Embryonic facial prominence (tissue), 1 donor: Measurements from ENCODE around the gene SHC2.

Source experiments
- DNase-seq: peaks from one replicate; pipeline ENCODE4 v3.0.0-alpha.2; 2016; ENCODE audit errors: extremely low spot score

Gene SHC2

GRCh38 chr19:460877-461720, at the start of gene SHC2:
TSS of gene SHC2 (minus strand) at chr19:461033. CDS start at chr19:460996, 37 bp downstream.
- peak; percentile 16 for DNase-seq

DNA sequence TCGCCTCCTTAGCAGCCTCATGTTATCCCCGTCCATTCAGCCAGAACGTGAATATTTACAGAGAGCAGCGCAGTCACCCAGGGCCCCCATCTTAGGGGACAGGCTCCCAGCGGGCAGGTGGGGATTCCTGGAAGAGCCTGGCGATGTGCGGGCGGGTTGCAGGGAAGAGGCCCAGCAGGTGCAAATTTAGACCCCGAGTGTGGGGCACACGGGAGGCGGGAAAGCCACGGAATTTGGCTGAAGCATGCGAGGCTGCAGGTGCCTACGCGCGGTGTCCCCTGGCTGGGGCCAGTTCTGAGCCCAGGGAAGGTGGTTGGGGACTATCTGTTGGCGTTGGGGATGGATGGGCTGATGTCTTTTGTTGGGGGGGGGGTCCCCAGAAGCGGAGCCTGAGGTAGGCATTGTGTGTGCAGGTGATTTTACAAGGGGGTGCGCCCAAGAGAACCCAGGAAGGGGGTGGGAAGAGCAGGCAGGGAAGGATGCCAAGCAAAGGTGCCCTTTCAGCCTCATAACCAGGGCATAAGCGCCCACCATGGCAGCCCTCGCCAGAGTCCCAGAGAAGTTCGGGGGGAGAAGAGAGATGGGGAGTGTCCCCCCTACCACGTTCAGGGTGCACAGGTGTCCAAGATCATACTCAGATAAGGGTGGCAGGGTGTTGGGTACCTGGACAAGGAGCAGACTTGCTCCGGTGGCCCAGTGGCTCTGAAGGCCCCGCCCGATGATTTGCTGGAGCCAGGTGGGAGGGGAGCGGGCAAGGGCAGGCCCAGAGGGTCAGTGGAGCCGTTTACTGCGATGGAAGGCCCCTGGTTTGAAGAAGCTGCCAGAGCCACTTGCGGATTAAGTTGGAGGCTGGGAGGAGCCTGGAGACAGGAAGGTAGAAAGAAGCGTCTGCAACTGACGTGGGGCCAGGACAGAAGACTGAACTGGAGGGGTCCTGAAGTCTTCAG, 47.6 kb upstream of the SHC2 start:
- peak; percentile 5 for DNase-seq

DNA sequence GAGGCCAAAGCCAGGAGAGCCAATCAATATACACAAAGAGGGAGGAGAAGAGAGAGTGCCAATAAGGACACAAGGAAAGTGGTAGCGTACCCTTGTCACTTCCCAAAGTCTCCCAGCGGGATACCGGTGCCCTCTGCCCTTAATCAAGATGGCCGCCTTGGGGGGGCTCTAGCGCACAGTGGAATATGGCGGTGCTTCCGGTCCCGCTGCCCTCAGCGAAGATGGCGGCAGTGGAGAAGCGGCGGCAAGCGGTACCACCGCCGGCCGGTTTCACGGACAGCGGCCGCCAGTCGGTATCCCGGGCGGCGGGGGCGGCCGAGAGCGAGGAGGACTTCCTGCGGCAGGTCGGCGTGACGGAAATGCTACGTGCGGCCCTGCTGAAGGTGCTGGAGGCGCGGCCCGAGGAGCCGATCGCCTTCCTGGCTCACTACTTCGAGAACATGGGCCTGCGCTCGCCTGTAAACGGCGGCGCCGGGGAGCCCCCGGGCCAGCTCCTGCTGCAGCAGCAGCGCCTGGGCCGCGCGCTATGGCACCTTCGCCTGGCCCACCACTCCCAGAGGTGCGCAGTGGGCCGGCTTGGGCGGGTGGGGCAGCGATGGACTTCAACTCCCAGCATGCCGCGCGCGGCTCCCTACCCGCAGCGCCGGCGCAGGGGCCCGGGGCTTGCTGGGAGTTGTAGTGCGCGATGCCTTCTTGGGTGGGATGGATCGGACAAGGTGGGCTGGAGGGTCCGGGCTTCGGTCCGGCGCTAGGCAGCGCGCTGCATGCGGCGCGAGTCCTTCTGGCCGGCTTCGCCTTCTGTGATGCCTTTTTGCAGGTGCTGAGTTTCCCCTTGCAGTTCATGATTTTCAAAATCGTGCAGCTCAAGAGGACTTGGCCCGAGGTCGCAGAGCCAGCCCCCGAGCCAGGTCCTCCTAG, 46.7 kb upstream of the SHC2 start, which contains the start of gene TPGS1:
Gene TPGS1, plus strand, starts transcription at position 212 of the 918 bp plus-strand sequence. Its CDS starts 10 bp downstream, at position 222.
- DNase-seq = peak; percentile 62

DNA sequence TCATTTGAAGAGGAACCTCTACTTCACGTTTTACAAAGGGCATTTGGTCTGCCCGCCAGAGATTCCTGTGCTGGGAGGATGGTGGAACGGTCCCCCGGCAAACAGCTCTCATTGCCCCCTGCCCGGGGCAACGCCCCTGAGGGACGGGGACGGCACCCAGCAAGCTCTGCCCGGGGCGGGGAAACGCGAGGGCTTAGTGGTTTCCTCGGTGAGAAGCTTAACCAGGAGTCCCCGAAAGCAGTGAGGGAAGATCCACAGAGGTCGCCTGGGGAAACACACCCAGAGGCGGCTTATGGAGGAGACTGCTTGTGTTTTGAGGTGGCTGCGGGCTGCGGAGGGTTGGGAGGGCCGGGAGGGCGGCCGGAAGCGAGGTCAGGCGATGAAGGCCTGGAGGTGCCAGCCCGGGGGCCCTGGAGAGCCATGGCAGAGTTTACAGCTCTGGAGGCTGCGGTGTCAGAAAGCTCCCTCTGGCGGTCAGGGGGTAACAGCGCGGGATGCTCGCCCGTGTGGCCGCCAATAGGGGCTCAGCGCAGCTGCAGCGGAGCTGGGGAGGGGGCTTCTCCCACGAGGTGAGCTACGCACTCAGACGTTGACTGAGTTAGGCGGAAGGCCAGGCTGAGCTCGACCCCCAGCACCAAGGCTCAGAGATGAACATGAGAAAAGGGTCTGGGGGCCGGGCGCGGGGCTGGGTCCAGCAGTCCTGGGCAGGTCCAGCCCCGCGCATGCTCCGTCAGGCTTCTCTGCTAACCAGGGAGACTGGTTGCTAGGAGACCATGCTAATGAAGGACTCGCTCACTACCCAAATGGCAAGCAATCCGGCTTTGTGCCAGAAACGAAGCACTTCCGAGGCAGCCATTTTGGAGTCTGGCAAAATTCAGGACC, 45.8 kb upstream of the SHC2 start:
- DNase-seq = peak; percentile 99

- no peak for DNase-seq
Measured at GRCh38 chr19:504616-505015, 43.8 kb upstream of the SHC2 start.

- DNase-seq = peak; percentile 3
Measured at GRCh38 chr19:501646-502045, 40.8 kb upstream of the SHC2 start.

- no peak for DNase-seq
Measured at GRCh38 chr19:498977-499623, 38.3 kb upstream of the SHC2 start.

DNA sequence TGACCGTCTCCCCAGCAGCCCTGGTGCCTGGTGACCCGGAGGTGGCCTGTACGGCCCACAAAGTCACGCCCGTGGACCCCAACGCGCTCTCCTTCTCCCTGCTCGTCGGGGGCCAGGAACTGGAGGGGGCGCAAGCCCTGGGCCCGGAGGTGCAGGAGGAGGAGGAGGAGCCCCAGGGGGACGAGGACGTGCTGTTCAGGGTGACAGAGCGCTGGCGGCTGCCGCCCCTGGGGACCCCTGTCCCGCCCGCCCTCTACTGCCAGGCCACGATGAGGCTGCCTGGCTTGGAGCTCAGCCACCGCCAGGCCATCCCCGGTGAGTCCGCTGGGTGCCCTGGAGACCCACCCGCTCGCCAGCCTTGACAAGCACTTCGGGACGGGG, 37.7 kb upstream of the SHC2 start:
- DNase-seq = no peak

DNA sequence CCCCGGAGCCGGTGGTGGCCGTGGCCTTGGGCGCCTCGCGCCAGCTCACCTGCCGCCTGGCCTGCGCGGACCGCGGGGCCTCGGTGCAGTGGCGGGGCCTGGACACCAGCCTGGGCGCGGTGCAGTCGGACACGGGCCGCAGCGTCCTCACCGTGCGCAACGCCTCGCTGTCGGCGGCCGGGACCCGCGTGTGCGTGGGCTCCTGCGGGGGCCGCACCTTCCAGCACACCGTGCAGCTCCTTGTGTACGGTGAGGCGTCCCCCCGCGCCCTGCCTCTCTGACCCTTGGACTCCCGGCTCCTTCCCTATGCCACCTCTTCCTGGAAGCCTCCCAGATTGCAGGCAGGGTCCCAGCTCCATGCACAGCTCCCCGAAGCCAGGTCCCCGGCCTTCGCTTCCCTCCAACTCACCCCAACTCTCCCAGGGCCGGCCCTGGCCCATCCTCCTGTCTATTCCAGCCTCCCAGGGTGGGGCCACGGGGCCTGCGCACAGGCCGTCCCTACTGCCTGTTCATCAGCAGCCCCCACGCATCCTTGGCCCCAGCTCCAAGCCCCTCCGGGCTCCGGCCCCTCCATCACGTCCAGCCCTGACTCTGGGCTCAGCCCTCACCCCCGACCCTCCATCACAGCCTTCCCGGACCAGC, 37.2 kb upstream of the SHC2 start:
- no peak for DNase-seq

DNA sequence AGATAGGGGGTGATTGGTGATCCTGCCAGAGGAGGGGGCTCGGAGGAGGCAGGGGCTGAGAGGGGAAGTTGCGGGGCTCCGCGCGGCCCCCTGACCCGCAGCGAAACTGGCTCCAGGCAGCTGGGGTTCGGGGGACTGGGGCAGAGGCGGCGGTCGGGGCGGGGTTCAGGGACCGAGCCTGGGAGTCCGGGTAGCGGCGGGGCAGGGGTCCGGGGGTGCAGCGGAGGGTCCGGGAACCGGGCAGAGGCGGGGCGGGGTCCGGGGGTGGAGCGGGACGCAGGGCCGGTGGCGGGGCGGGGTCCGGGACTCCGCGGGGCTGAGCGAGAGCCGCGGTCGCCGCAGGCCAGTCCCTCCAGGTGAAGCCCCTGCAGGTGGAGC, 36.6 kb upstream of the SHC2 start:
- no peak for DNase-seq

- DNase-seq = no peak
Measured at GRCh38 chr19:496986-497385, 36.2 kb upstream of the SHC2 start.

- DNase-seq = no peak
Measured at GRCh38 chr19:496112-496665, 35.4 kb upstream of the SHC2 start, which contains the start of gene MADCAM1. TSS of gene MADCAM1 (plus strand) at chr19:496486. CDS start at chr19:496500, 14 bp downstream.

GRCh38 chr19:495402-496111, 34.7 kb upstream of the SHC2 start:
- no peak for DNase-seq

- no peak for DNase-seq
Measured at GRCh38 chr19:495081-495401, 34.2 kb upstream of the SHC2 start.

DNA sequence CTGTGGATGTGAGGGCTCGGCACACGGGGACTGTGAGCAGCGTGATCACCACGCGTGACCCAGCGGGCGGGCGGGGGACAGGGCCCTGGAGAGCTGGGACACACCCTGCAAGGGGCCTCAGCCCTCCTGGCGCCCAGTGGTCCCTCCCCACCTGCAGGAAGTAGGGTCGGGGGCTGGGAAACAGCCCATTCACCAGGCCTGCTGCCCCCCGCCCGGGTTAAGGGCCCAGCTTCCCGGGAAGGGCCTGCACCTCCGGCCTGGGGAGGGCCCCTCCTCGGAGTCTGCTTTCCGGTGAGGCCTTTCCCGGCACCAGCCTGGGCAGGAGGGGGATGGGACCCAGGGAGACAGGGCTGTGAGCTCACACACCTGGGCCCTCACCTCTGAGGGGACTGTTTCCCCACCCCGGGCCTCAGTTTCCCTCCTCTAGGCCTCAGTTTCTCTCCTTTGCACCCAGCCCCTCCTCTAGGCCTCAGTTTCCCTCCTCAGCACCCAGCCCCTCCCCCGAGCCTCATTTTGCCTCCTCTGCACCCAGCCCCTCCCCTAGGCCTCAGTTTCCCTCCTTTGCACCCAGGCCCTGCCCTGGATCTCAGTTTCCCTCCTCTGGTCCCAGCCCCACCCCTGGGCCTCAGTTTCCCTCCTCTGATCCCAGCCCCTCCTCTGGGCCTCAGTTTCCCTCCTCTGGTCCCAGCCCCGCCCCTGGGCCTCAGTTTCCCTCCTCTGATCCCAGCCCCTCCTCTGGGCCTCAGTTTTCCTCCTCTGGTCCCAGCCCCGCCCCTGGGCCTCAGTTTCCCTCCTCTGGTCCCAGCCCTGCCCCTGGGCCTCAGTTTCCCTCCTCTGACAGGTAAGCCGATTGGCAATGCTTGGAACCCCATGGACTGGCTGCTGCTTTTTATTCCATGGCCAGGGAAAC, 33.6 kb upstream of the SHC2 start:
- DNase-seq = no peak

DNA sequence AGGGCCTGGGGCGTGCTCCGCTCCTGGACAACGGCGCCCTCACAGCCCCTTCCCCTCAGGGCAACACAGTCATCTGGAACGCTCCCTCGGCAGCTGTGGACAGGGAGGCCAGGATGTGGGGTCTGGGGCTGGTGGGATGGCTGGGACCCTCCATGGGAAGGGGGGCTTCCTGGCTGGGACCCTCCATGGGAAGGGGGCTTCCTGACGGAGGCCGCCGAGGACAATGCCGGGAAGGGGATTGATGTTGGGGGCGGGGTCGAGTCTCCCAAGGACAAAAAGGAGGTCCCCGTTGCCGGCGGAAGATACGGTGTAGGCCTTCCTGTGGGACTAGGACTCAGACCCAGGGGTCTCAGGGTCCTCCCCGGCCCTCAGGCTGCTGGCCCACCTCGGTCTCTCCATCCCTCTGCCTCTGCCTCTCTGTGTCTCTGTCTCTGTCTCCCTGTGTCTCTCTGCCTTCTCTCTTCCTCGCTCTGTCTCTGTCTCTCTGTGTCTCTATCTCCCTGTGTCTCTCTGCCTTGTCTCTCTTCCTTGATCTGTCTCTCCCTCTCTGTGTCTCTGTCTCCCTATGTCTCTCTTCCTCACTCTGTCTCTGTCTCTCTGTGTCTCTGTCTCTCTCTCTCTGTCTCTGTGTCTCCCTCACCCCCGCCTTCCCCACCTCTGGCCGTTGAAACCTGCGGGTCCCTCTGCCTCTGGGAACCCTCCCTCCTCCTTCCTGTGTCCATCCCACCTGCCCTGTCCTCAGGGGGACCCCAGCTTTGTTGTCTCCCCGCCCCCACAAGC, 32.7 kb upstream of the SHC2 start:
- DNase-seq = no peak

DNA sequence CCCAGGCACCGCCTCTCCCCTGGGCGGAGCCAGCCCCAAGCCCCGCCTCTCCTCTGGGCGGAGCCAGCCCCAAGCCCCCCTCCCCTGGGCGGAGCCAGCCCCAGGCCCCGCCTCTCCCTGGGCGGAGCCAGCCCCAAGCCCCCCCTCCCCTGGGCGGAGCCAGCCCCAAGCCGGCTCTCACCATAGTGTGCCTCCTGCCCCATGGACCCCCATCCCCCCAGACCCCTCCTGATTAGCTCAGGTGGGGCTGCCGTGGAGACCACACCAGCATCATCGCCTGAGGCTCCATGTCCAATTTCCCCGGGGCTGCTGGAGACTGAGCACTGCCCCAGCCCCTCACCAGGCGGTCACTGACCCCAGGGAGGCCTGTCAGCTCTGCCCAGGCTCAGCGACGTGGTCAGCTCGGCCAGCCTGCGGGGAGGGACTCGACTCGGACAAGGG, 31.3 kb upstream of the SHC2 start:
- no peak for DNase-seq
